DND-41 (cell line): ENCODE results near the gene ACTR3C.
A peak's percentile ranks its signal among the peaks of the same experiment; 100 is the strongest.

Experiments used
- ATAC-seq: fragments of 200-7000 bp; cut with Tn5 transposase; 3 replicates; pipeline ENCODE4 v1.9.1; 2021; ENCODE audit warnings: low read depth; ENCODE audit not compliant: insufficient read depth
- DNase-seq: peaks from one replicate; pipeline ENCODE4 v3.0.0-alpha.2; 2020
- H2AFZ ChIP-seq: 2 replicates; pipeline ENCODE4 v1.6.0; 2012; ENCODE audit warnings: low read depth, low read length
- H3K27ac ChIP-seq: 2 replicates; pipeline ENCODE4 v1.5.1; 2012; ENCODE audit warnings: low read length, inconsistent platforms
- H3K27me3 ChIP-seq: fragments of 200-600 bp; sonication (generic); 2 replicates; pipeline ENCODE4 v1.6.0; 2012; ENCODE audit warnings: low read length, mild to moderate bottlenecking, inconsistent platforms; ENCODE audit not compliant: insufficient read depth, poor library complexity
- H3K36me3 ChIP-seq: 2 replicates; pipeline ENCODE4 v1.5.1; 2012; ENCODE audit warnings: low read length, inconsistent platforms; ENCODE audit not compliant: insufficient read depth
- H3K4me1 ChIP-seq: 2 replicates; pipeline ENCODE4 v1.5.1; 2012; ENCODE audit warnings: mild to moderate bottlenecking, low read length; ENCODE audit not compliant: insufficient read depth
- H3K4me2 ChIP-seq: 2 replicates; pipeline ENCODE4 v1.6.0; 2012; ENCODE audit warnings: mild to moderate bottlenecking, moderate library complexity, low read length, inconsistent platforms; ENCODE audit not compliant: insufficient read depth
- H3K4me3 ChIP-seq, 2 experiments: fragments of 200-600 bp in 1 of 2; shearing (Covaris generic) in 1 of 2; 2 replicates each; pipeline ENCODE4 v1.5.1; 2012 to 2016; ENCODE audit warnings: inconsistent platforms in 2 of 2, low read length in 2 of 2, mild to moderate bottlenecking in 2 of 2, low read depth in 1 of 2, moderate library complexity in 1 of 2
- H3K79me2 ChIP-seq: 2 replicates; pipeline ENCODE4 v1.6.0; 2012; ENCODE audit warnings: low read length, inconsistent platforms; ENCODE audit not compliant: insufficient read depth
- H3K9ac ChIP-seq: 2 replicates; pipeline ENCODE4 v1.6.0; 2012; ENCODE audit warnings: low read depth, mild to moderate bottlenecking, inconsistent platforms, low read length, moderate library complexity
- H3K9me3 ChIP-seq: 2 replicates; pipeline ENCODE4 v1.5.1; 2012; ENCODE audit warnings: low read length, moderate library complexity, mild to moderate bottlenecking, inconsistent platforms; ENCODE audit not compliant: insufficient read depth, severe bottlenecking
- H4K20me1 ChIP-seq: 2 replicates; pipeline ENCODE4 v1.6.0; 2012; ENCODE audit warnings: low read length; ENCODE audit not compliant: insufficient read depth
- CTCF ChIP-seq: IDR thresholded peaks from 2 replicates; pipeline ENCODE4 v1.5.1; 2012; ENCODE audit warnings: borderline replicate concordance, low read length, moderate library complexity, mild to moderate bottlenecking; ENCODE audit not compliant: poor library complexity, severe bottlenecking; ENCODE audit errors: extremely low read depth
- EZH2 ChIP-seq: IDR thresholded peaks from 3 replicates; pipeline ENCODE4 v1.6.1; 2012; ENCODE audit warnings: borderline replicate concordance, low read depth, mild to moderate bottlenecking, moderate library complexity, low read length, inconsistent platforms; ENCODE audit not compliant: severe bottlenecking

Gene ACTR3C

DNA sequence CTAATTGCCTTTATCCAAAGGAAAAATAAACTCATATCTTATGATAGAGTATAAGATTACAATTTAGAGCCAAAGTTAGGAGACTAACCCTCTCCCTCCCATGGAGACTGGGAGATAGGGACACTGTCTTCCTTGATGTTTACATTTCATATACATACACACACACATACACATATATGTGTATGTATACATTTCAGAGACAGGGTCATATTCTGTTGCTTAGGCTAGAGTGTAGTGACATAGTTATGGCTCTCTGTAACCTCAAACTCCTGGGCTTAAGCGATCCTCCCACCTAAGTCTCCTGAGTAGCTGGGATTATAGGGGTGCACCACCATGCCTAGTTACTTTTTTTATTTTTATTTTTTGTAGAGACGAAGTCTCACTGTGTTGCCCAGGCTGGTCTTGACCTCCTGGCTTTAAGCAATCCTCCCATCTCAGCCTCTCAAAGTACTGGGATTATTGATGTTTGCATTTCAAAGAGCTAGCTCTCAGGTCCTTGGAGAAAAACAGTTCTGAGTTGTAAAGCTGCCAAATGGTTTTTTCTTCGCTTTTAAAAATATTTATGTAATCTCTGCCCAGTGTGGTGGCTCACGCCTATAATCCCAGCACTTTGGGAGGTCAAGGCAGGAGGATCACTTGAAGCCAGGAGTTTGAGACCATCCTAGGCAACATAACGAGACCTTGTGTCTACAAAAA is 37.2 kb upstream of the ACTR3C start:
- TF ChIP-seq EZH2, result no peak
- no peak for TF ChIP-seq CTCF
- peaks cover 99% of the 10 kb centered on the region for H3K4me1 ChIP-seq
- ATAC-seq, result no peak

DNA sequence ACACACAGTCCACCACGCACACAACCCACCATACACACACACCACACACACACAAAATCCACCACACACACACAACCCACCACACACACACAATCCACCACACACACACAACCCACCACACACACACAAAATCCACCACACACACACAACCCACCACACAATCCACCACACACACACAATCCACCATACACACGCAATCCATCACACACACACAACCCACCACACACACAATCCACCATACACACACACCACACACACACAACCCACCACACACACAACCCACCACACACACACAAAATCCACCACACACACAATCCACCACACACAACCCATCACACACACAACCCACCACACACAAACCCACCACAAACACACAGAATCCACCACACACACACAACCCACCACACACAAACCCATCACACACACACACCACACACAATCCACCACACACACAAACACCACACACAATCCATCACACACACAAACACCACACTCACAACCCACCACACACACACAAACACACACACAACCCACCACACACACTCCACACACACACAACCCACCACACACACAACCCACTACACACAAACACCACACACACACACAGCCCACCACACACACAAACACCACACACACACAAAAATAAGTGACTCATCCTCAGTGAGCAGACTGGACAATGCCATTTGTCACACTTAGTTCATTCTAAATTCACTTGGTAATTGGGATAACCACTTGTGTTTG is 36.4 kb upstream of the ACTR3C start:
- Histone ChIP-seq H3K27me3 (no peaks in the 10 kb centered on the region), H2AFZ (no peak overlapping the region), H3K79me2 (peaks cover 61% of the 10 kb centered on the region), H3K27ac (peak overlapping the region; percentile 90), H3K36me3 (no peaks in the 10 kb centered on the region), H3K9me3 (no peaks in the 10 kb centered on the region), H3K4me2 (peak overlapping the region; percentile 44), H3K9ac (peak overlapping the region; percentile 51; the same call in 1 of the 2 replicates), H3K4me1 (peaks cover 96% of the 10 kb centered on the region), H4K20me1 (no peaks in the 10 kb centered on the region), H3K4me3 (peak overlapping the region in 1 of 2 experiments; percentile 28; a peak in 1 of 4 replicates)
- no peak for DNase-seq
- no peak for TF ChIP-seq CTCF
- no peak for TF ChIP-seq EZH2
- no peak for ATAC-seq

More for the DNA sequence above, 37.2 kb upstream of the ACTR3C start:
- DNase-seq, result no peak
- no peaks in the 10 kb centered on the region for H3K9me3 ChIP-seq
- no peak overlapping the region for H3K4me3 ChIP-seq
- H3K9ac ChIP-seq, result peak overlapping the region; percentile 19; the same call in 1 of the 2 replicates
- H3K27ac ChIP-seq, result peak overlapping the region; percentile 90
- H2AFZ ChIP-seq, result no peak overlapping the region
- peak overlapping the region; percentile 44 for H3K4me2 ChIP-seq
- H4K20me1 ChIP-seq, result no peaks in the 10 kb centered on the region
- no peaks in the 10 kb centered on the region for H3K27me3 ChIP-seq
- peaks cover 67% of the 10 kb centered on the region for H3K79me2 ChIP-seq
- H3K36me3 ChIP-seq, result no peaks in the 10 kb centered on the region

DNA sequence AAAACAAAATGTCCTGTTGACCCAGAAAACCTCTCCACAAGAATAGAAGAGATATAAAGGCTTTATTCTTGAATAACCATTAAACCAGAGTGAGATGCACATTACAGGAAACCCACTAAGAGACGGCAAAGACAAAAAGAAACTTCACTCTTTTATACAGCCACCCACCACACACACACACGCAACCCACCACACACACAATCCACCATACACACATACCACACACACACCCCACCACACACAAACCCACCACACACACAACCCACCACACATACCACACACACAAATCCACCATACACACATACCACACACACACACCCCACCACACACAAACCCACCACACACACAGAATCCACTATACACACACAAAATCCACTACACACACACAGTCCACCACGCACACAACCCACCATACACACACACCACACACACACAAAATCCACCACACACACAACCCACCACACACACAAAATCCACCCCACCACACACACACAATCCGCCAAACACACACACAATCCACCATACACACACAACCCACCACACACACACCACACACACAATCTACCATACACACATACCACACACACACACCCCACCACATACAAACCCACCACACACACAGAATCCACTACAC is 35.8 kb upstream of the ACTR3C start:
- ATAC-seq (no peak), DNase-seq (peak; percentile 47)
- Histone ChIP-seq H3K27me3 (no peaks in the 10 kb centered on the region), H3K9me3 (no peaks in the 10 kb centered on the region), H3K36me3 (no peaks in the 10 kb centered on the region), H3K9ac (peak overlapping the region; percentile 51), H3K79me2 (peaks cover 54% of the 10 kb centered on the region), H4K20me1 (no peaks in the 10 kb centered on the region), H3K4me2 (peak overlapping the region; percentile 65), H3K27ac (peak overlapping the region; percentile 90), H3K4me1 (peaks cover 90% of the 10 kb centered on the region), H2AFZ (no peak overlapping the region), H3K4me3 (peak overlapping the region in 1 of 2 experiments; percentile 28; a peak in 1 of 4 replicates)
- TF ChIP-seq EZH2, result no peak
- TF ChIP-seq CTCF, result no peak
